HG03135 (cell line): ENCODE data around the gene MEPCE.
A peak's percentile ranks its signal among the peaks of the same experiment; 100 is the strongest.

ENCODE experiments used
- ATAC-seq: cut with Tn5 transposase; IDR thresholded peaks from one replicate; pipeline ENCODE4 v1.9.1; 2021; ENCODE audit warnings: mild to moderate bottlenecking, moderate library complexity; ENCODE audit not compliant: unreplicated experiment

Gene MEPCE

DNA sequence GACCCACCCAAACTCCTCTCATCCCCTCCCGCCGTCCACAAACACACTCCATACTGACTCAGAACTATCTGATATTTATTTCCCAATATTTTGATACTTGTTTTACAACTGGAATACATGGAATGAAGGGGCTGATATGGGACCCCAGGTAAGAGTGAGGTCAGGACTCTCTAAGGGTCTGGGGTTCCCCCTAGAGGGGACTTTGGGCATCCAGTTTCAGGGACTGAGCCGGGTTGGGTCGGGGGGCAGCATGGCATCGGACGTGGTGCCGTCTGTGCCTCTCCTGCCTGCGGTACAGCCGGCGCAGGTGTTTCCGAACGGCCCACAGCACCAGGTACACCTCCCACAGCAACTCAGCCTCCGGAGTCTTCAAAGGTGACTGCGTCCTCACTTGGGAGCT lies 26.9 kb downstream of the MEPCE start:
- ATAC-seq, result no peak

DNA sequence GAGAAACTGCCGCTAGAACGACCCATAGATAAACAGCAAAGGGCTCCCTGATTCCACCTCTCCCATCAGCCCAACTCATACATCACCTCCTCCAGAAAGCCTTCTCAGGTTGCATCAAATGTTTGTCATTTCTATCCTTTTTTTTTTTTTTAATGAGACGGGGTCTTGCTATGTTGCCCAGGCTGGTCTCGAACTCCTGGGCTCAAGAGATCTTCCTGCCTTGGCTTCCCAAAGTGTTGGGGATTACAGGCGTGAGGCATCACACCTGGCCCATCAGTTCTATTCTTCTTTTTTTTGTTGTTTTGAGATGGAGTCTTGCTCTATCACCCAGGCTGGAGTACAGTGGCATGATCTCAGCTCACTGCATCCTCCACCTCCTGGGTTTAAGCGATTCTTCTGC lies 27.4 kb downstream of the MEPCE start:
- no peak for ATAC-seq

DNA sequence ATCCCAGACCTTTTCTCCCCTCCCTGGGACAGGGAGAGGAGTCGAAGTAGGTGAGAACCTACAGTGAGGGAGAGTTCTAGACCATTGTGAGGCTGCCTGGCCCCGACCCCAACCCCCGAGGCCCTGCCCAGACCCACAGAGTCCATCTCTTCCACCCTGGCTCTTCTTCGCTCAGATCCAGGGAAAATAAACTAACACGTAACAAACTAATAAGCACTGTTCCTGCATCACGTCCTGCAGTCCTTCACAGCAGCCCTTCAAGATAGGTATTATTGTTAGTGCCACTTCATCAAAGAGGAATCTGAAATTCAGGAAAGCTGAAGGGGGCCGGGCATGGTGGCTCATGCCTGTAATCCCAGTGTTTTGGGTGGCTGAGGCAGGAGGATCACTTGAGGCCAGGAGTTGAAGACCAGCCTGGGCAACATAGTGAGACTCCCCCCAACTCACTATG lies 34.6 kb downstream of the MEPCE start, which contains the start of gene SPACDR:
SPACDR (minus strand) TSS at position 51 of the 451 bp plus-strand sequence. CDS start 235 bp downstream, outside the sequence.
- ATAC-seq, result no peak

DNA sequence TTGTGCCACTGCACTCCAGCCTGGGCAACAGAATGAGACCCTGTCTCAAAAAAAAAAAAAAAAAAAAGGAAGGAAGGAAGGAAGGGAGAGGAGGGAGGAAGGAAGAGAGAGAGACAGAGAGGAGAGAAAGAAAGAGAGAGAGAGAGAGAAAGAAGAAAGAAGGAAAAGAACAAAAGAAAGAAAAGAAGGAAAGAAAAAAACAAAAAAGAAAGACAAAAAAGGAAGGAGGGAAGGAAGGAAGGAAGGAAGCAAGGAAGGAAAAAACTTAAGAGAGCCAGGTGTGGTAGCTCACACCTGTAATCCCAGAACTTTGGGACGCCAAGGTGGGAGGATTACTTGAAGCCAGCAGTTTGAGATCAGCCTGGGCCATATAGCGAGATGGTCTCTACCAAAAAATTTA lies 35.2 kb downstream of the MEPCE start:
- no peak for ATAC-seq

DNA sequence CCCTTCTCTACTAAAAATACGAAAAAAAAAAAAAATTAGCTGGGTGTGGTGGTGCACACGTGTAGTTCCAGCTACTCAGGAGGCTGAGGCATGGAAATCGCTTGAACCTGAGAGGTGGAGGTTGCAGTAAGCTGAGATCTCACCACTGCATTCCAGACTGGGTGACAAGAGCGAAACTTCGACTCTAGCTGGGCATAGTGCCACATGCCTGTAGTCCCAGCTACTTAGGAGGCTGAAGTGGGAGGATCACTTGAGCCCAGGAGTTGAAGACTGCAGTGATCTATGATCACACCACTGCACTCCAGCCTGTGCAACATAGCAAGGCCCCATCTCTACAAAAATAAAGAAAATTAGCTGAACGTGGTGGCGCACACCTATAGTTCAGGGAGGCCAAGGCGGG lies 35.7 kb downstream of the MEPCE start:
- ATAC-seq, result no peak

DNA sequence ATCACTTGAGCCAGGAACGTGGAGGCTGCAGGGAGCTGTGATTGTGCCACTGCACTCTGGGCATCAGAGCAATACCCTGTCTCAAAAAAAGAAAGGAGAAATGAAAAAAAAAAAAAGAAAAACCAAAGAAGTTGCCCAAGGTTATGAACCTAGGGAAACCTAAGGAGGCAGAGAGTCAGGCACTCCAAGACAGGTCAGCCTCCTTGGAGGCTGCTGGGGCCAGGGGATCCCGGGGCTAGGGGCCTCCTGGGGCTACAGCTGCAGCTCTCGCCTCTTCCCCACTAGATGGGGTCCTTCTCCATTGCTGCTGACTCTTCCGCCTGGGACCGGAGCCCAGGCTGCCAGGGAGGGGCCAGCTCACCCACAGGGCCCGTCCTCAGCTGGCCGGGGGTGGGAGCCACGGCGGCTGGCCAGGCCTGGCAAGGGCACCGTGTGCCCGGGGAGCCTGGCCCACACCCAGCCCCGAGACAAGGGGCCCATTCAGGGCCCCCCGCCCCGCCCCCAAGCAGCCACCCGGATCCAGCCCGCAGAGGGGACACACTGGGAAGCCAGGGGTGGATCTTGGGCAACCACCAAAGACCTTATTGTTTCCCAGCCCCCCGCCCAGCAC lies 36.2 kb downstream of the MEPCE start:
- ATAC-seq, result no peak

DNA sequence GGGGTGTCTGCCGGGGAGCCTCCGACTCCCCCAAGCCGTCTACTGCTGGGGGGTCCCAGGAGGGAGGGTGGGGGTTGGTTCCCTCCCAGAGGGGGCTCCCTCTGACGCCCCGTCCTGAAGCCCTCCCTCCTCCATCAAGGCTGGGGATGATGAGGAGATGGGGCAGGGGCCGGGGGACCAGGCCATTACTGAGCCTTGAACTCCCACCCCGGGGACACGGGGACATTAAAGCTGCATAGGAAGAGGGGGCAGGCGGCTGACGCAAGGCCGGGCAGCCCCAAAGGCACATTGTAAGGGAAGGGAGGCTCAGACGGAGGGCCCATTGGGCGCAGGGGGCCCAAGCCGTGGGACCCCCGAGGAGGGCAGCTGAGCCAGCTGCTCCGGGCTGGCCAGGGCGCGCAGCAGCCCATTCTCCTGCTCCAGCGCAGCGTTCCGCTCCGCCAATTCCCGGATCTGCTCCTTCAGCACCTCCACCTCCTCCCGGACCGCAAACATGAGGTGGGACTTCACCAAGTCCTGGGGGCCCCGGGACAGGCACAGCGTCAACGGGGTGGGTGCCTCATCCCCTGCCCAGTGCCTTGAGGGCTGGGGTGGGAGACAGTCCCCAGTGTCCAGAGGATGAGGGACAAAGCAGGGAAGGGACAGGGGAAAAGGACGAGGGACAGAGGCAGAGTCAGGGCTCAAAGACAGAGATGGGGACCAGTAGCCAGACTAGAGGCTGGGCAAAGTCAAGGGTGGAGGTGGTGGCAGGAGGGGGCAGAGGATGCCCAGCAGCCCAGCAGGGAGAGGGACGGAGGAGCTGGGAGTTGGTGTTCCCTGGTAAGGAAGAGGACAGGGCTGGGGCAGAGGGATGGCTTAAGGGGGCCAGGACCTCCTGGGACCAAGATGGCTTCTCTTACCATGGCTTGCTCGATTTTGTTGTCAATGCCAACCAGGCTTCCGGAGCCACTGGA lies 37.3 kb downstream of the MEPCE start:
- ATAC-seq, result no peak

DNA sequence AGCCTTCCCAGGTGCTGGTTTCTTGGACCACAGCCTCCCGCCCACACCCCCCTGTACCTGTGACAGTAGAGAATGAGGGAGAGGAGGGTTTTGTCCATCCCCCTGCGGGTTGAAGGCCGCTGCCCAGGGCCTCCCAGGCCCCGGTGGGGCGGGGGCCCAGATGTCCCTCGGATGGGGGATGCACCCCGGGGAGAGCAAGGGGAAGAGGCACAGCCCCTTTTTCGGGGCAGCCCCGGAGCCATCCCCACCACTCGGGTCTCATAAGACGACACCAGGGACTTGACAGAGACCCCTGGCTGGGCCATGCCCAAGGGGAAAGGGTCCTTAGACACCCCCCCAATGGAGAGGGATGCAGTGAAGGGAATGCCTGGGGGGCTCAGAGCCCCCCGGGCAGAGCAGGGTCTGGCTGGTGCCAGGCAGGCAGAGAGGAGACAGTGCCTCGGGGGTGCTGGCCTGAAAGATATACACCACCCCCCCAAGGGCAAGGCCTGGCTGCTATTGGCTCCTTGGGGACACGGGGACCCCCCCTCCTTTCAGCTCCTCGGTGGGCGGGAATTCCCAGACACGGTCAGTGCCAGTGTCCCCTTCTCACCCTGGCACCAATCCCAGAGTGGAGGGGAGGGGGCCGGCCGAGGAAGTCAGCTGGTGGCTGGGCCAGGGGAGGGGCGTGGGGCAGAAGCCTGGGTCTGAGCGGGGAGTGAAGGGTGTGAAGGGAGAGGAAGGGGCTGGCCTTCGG lies 38.2 kb downstream of the MEPCE start:
- ATAC-seq, result no peak

DNA sequence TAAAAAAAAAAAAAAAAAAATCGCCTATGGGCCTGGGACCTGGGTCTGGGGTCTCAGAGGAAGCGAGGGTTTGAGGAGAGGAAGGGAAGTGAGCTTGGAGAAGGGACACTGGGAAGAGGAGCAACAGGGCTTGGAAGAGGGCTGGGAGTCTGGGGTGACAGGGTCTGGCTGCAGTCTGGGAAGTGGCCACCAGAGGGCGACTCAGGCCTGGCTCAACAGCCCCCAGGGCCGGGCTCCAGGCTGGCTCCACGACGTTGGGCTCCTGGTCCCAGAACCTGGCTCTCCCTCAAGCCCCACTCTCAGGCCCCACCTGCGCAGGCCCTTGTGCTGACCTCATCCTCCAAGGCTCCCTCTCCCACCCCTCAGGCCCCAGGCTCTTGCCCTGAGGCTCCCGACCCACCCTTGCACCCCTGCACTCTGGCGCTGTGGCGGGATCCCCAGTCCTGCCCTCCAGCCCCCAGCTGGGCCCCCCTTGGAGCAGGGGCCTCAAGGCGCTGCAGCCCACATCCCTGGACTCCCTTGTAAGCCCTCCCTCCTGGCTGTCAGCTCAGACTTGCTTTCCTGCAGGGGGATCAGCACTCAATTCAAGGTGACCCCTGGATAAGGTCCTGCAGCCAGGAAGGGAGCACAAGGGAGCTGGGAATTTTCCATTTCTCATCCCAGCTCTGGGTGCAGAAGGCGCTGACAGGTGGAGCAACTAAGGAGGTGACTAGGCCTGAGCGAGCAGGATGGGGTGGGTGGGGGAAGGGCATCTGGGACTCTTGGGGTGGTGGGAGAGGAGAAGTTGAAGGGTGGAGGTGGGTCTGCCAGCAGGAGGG lies 39.8 kb downstream of the MEPCE start:
- ATAC-seq, result peak; percentile 56

DNA sequence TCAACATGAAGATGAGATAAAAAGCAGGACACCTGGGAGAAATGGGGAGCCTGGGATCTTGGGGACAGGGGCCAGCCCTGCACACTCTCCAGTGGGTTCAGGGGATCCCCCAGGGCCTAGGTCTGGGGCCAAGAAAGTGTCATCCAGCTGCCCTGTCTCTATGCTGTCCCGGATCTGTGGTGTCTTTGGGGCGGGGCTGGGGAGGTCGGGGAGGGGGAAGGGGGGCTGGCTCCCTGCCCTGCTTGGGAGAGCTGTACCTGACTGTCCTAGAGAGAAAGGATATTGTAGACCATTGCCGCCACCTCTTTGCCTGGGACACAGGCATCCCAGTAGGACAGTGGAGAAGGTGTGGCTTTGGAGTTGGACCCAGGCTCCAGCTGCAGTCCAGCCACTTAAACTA lies 41.4 kb downstream of the MEPCE start:
- ATAC-seq, result no peak

DNA sequence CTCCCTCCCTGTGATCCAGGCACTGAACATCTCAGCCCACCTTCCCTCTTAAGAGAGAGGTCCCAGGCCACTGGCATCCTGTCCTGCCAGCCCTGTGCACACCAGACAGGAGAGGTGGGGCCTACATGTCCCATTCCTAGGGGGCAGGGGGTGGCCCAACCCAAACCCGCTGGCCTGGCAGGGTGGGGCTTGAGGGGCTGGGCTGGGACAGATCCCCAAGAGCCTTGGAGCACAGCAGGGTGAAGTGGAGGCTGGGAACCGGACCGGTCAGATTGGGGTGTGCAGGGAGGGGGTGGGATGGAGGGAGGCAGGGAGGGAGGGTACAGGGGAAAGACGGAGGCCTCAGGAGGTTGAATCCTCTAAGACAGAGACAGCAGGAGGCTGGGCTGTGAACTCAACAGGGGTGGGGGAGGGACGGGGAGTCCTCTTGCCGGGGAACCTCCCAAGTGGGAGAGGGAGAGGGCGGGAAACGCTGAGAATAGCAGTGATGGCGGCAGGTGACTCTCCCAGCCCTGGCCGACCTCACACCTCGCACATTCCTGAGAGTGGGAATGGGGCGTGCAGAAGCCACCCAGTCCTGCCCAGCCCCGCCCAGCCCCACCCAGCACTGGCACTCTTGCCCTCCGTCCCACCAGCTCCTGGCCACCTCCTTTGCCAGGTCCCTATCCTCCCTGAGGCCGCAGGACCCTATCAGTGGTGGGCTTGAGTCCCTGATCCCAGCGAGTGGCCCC lies 42.7 kb downstream of the MEPCE start:
- no peak for ATAC-seq

DNA sequence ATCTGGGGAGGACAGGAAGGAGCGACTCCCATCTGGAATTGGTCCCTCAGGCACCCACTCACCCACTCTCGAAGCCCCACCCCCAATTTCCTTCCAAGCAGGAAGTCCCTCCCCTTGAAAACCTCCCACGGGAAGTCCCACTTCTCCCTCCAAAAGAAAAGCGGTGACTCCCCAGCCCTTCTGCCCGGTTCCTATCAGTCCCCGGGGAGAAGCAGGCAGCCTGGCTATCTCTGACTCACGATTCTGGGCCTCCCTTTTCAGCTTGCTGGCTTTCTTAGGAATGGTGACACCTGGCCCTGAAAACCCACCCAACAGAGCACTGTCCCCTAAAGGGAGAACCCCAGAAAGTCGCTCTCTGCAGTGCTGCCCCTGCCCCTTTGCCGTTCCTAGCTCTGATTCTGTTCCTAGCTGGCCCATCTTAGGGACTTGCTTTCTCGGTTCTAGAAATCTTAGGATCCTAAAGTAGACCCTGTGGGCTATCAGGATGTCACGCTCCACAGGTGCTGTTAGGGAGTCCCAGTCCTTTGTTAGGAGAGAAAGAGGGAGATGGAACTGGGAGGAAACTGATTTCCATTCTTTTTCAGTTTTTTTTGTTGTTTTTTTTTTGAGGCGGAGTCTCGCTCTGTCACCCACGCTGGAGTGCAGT lies 43.3 kb downstream of the MEPCE start:
- ATAC-seq, result no peak

DNA sequence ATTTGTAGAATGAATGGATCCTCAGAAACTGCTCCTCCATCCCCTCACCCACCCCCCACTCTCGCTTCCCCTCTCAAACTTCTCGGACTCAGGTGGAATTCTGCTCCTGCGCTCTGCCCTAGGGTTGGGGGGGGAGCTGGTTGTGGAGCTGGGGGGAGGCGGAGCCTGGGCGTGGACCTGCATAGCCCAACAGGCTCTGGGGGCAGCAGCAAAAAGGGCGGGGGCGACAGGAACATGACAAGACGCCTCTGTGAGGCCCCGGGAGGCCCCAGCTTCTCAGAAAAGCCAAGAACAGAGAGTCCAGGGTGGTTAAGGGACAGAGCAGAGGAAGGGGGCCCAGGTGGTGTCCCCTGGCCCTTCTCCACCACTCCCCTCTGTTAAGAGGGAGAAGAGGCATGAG lies 45.9 kb downstream of the MEPCE start:
- no peak for ATAC-seq

DNA sequence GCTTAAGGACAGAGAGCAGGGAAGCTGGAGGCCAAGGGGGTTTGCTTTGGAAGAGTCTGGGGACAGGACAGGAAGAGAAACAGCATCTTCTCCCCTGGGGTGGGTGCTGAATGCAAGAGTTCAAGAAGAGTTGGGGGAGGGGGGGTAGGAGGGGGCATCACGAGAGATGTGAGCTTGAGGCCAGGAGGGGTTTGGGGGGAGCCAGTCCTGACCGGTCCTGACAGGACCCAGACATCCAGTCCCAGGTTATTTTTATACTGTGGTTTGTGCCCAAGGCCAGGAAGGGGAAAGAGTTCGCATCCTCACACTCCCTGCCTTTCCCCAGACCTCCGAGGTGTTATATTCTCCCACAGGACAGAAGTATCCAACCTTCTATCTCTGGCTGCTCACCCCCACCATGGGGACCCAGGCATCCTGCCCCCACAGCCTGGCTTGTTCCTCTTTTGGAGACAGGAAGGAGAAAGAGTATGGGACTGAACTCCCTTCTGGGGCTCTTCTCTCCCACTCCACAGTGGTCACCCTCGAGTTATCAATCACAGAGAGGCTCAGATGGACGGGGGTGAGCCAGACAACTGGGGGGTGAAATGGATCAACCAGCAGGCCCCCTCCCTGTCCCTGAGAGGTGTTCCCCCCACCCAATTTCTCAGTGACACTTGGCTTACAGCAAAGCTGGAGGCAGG lies 46.6 kb downstream of the MEPCE start:
- no peak for ATAC-seq

DNA sequence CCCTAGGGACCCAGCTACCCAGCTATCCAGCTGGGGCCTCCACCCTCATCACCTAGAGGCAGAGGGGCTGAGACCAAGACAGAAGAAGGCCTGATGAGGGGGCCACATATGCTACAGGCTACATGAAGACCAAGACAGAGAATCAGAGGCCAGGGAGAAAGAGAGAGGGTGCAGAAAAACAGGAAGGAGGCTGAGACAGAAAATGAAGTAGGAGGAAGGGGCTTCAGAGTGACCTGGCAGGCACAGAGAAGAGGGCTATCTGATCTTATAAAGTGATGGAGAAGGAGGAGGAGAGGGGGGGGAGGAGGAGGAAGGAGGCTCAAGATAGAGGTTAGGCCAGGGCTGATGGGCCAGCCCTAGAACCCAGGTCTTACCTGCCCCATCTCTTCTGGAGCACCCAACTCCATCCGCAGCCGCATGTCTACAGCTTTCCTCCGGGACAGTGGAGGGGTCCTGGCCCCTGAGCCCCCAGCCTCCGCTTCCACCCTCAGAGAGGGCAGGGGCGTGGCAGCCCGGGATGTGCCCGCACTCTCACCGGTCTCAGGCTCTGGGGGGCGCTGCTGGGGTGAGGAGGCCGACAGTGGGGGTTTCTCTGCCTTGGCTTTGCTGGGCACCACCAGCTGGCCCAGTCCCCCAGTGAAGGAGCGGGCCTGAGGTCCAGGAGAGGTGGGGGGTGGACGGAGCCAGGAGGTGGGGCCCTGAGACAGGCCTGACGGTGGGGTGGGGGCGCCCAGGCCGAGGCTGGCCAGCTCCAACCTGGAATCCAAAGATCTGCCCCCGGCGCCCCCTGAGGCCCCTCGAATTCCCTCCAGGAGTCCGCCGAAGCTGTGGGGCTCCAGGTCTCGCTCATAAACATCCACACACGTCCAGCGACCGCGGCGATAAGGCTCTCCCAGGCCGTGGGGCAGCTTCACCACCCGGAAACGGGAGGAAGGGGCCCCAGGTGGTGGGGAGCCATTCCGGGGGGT lies 47.6 kb downstream of the MEPCE start:
- no peak for ATAC-seq

DNA sequence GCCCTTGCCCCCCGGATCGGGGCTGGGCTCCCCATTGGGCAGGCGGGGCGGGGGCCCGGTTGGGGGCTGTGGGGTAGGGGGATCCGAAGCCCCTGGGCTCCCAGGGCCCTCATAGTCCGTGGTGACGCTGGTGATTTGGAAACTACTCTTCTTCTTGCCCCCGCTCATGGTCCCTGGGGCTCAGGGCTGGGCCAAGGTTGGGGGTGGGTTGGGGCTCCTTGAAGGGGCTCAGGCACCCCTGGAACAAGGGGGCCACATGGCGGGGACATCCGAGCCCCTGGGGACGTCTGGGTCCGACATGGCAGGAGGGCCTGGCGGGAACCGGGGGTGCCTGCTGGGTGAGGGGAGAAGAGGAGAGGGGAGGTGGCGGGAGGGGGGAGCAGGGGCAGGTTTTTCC lies 48.2 kb downstream of the MEPCE start:
- ATAC-seq, result no peak

DNA sequence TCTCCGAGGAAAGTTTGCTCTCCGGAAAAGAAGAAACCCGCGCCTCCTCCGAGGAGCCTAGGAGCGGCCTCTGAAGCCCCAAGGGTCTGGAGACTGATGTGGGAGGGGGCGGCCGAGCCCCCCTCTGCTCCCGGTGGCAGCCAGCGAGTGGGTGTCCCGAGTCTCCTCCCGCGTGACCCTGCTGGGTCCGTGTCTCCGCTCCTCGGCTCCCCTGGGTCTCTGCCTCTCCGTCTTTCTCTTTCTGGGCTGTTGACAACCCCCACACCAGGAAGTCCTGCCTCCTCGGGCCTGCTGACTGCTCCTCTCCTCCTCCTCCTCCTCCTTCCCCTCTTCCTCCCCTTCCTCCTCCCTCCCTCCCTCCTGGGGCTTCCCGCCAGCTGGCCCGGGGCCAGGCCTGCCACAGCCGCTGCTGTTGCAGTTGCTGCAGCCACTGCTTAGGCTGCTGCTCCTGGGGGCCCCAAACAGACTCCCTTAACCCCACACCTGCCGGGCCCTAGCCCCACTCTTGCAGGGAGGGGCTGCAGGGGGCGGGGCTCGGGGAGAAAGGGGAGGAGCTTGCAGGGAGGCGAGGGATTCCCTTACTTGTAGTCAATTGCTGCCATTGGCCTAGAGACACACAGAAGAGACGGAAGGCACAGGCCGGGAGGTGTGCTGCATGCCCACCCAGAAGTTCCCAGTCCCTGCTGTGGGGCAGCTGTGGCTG lies 49.5 kb downstream of the MEPCE start, which contains the start of gene TSC22D4:
TSC22D4 (minus strand) TSS at position 257 of the 703 bp plus-strand sequence. CDS start 1,176 bp downstream, outside the sequence.
- ATAC-seq, result peak; percentile 58
